ENCODE results near the gene SLC4A7.

DNA sequence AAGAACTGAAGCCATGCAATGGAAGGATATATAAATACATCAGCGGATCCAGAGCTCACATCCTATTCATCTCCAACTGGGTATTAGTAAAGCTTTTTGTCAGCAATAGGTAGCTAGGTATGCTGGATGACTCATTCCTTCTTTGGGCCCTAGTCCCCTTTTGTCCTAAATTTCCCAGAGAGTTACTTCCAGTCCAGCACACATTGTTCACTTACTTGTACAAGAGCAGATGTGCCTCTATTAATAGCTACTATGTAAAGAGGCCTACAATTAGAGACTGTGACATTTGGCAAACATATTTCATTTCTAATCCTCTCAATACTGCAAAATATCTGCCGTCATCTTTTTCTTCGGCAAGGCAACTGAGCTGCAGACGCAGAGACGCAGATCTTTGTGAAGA, 1.7 kb upstream of the SLC4A7 start:
- TF ChIP-seq, protein P1, sequence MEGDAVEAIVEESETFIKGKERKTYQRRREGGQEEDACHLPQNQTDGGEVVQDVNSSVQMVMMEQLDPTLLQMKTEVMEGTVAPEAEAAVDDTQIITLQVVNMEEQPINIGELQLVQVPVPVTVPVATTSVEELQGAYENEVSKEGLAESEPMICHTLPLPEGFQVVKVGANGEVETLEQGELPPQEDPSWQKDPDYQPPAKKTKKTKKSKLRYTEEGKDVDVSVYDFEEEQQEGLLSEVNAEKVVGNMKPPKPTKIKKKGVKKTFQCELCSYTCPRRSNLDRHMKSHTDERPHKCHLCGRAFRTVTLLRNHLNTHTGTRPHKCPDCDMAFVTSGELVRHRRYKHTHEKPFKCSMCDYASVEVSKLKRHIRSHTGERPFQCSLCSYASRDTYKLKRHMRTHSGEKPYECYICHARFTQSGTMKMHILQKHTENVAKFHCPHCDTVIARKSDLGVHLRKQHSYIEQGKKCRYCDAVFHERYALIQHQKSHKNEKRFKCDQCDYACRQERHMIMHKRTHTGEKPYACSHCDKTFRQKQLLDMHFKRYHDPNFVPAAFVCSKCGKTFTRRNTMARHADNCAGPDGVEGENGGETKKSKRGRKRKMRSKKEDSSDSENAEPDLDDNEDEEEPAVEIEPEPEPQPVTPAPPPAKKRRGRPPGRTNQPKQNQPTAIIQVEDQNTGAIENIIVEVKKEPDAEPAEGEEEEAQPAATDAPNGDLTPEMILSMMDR (tag by site-specific recombination; IDR thresholded peaks at IDR 0.05) = no peak
- TF ChIP-seq SP2 (tag by site-specific recombination; IDR thresholded peaks at IDR 0.05) (no peak), ZFP37 (tag by site-specific recombination; IDR thresholded peaks at IDR 0.05) (no peak), ZNF48 (tag by site-specific recombination; IDR thresholded peaks at IDR 0.05) (no peak), ZNF624 (tag by site-specific recombination; IDR thresholded peaks at IDR 0.05) (no peak), ZFP41 (tag by site-specific recombination; IDR thresholded peaks at IDR 0.05; ENCODE audit: borderline replicate concordance) (no peak), ZNF830 (tag by site-specific recombination; IDR thresholded peaks at IDR 0.05; ENCODE audit: low read depth) (no peak)
- TF ChIP-seq, protein P2, sequence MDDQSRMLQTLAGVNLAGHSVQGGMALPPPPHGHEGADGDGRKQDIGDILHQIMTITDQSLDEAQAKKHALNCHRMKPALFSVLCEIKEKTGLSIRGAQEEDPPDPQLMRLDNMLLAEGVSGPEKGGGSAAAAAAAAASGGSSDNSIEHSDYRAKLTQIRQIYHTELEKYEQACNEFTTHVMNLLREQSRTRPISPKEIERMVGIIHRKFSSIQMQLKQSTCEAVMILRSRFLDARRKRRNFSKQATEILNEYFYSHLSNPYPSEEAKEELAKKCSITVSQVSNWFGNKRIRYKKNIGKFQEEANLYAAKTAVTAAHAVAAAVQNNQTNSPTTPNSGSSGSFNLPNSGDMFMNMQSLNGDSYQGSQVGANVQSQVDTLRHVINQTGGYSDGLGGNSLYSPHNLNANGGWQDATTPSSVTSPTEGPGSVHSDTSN (CRISPR knock-in tag; IDR thresholded peaks at IDR 0.05) = no peak
- TF ChIP-seq, protein P3, sequence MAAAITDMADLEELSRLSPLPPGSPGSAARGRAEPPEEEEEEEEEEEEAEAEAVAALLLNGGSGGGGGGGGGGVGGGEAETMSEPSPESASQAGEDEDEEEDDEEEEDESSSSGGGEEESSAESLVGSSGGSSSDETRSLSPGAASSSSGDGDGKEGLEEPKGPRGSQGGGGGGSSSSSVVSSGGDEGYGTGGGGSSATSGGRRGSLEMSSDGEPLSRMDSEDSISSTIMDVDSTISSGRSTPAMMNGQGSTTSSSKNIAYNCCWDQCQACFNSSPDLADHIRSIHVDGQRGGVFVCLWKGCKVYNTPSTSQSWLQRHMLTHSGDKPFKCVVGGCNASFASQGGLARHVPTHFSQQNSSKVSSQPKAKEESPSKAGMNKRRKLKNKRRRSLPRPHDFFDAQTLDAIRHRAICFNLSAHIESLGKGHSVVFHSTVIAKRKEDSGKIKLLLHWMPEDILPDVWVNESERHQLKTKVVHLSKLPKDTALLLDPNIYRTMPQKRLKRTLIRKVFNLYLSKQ (tag by site-specific recombination; IDR thresholded peaks at IDR 0.05; ENCODE audit: borderline replicate concordance) = no peak
- TF ChIP-seq, protein P4, sequence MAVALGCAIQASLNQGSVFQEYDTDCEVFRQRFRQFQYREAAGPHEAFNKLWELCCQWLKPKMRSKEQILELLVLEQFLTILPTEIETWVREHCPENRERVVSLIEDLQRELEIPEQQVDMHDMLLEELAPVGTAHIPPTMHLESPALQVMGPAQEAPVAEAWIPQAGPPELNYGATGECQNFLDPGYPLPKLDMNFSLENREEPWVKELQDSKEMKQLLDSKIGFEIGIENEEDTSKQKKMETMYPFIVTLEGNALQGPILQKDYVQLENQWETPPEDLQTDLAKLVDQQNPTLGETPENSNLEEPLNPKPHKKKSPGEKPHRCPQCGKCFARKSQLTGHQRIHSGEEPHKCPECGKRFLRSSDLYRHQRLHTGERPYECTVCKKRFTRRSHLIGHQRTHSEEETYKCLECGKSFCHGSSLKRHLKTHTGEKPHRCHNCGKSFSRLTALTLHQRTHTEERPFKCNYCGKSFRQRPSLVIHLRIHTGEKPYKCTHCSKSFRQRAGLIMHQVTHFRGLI (tag by site-specific recombination; IDR thresholded peaks at IDR 0.05) = no peak
